ENCODE results near the gene NVL. TPM values are rescaled to one million over a fixed set of nuclear protein-coding genes. Genes with fewer than 3 reads are reported as not detected.
A peak's percentile ranks its signal among the peaks of the same experiment; 100 is the strongest.

Gene NVL
- total RNA-seq, 2 donors from 2014 or later = 16.4 to 31.0 TPM

DNA sequence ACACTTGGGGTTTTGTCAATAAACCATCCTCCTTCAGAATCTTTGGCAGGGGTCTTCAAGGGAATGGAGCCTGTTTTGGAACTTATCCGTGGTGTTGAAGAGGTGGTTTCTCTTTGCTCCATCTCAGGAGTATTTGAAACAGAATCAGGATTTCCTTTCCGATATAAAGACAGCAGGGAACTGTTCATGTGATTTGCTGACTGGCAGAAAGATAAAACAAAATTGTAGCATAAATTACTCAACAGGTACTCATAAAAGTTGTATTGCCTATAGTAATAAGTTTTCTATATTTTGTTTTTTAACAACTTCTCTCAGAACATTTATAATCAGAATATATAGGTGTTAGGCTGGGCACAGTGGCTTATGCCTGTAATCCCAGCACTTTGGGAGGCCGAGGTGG is 21.9 kb downstream of the NVL start:
- Mint-ChIP-seq H3K27ac (no peak overlapping the region), H3K36me3 (peaks cover 5 to 12% of the 10 kb centered on the region in 2 donors), H3K9me3 (no peaks in the 10 kb centered on the region)
- DNase-seq (ENCODE audit: low spot score in 2 of 2) = no peak
- no peak for ATAC-seq

DNA sequence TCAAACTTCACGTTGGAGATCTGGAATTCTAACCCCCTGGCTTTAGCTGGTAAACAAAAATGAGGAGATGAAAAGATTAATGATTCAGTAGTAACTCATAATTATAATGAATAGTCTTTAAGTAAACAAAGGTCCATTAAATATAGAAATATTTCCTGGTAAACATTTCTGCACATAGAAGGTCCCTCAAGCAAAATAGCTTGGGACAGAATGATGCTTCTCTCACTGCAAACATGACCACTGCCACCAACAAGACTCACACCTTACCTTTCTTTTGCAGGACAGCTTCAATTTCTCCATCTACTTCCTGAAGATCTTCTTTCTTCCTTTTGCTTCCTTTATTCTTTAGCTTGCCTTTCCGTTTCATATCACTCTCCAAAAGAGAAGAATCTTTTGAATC is 25.2 kb downstream of the NVL start:
- H3K9me3 Mint-ChIP-seq = no peaks in the 10 kb centered on the region
- H3K27ac Mint-ChIP-seq = no peak overlapping the region
- DNase-seq (ENCODE audit: low spot score in 2 of 2) (no peak), ATAC-seq (no peak)
- peaks cover 5 to 18% of the 10 kb centered on the region in 2 donors for H3K36me3 Mint-ChIP-seq

GRCh38 chr1:224302947-224303346 is 27.0 kb downstream of the NVL start:
- no peak for ATAC-seq
- Mint-ChIP-seq H3K9me3 (no peaks in the 10 kb centered on the region), H3K36me3 (peaks cover 5 to 18% of the 10 kb centered on the region in 2 donors), H3K27ac (no peak overlapping the region)
- DNase-seq (ENCODE audit: low spot score in 2 of 2) = no peak

DNA sequence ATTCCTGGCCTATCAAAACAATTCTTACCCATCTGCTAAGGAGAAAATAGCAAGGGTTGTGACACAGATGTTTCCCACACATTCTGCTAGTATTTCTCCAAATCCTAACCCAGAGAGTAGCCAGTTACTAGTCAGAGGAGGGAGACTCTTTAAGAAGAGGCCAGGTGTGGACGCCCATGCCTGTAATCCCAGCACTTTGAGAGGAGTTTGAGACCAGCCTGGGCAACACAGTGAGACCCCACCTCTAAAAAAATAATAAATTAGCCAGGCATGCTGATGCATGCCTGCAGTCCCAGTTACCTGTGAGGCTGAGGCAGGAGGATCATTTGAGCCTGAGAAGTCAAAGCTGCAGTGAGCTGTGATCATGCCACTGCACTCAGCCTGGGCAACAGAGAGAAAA is 28.6 kb downstream of the NVL start:
- Mint-ChIP-seq H3K9me3 (no peaks in the 10 kb centered on the region), H3K36me3 (peaks cover 5 to 12% of the 10 kb centered on the region in 2 donors), H3K27ac (no peak overlapping the region)
- ATAC-seq = no peak
- no peak for DNase-seq (ENCODE audit: low spot score in 2 of 2)

- H3K36me3 Mint-ChIP-seq = peaks cover 5 to 12% of the 10 kb centered on the region in 2 donors
- DNase-seq (ENCODE audit: low spot score in 2 of 2) = no peak
- no peaks in the 10 kb centered on the region for H3K9me3 Mint-ChIP-seq
- H3K27ac Mint-ChIP-seq = no peak overlapping the region
- no peak for ATAC-seq
Observed at GRCh38 chr1:224300346-224300745, 29.6 kb downstream of the NVL start.

DNA sequence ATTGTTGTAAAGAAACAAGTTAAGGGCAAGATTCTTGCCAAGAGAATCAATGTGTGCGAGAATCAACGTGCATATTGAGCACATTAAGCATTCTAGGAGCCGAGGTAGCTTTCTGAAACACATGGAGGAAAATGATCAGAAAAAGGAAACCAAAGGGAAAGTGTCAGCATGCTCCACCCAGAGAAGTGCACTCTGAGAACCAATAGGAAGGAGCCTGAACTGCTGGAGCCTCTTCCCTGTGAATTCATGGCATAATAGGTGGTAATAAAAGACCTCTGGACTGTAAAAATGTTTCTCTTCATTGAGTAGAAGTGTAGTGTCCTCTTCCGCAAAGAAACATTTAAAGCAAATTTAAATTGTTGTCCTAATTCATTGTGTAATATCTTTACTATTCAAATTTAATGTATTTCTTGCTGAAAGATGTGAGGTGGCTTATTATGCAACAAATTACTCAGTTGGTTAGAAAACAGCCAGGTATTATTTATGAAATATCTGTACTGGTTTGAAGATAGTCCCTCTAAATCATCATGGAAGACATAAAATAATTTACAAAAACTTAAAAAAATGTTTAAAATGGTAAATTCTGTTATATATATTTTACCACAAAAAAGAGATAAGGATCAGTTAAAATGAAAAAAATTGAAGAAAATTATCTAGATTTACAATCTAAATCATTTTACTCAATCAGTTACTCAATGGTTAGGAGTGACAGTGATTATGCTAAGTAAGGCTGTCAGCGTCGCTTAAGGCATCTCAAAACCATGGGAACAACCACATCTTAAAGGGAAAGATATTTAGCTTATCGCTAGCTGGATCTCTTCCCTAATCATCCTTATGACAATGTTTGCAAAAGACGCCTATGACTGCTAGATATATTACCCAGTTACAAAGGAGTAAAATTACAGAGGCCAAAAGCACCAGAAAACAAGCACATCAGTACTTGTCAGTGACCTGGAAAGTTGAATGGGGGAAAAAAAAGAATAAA is 31.3 kb downstream of the NVL start:
- Mint-ChIP-seq H3K36me3 (peaks cover 9% of the 10 kb centered on the region in 2 donors), H3K27ac (no peak overlapping the region)

DNA sequence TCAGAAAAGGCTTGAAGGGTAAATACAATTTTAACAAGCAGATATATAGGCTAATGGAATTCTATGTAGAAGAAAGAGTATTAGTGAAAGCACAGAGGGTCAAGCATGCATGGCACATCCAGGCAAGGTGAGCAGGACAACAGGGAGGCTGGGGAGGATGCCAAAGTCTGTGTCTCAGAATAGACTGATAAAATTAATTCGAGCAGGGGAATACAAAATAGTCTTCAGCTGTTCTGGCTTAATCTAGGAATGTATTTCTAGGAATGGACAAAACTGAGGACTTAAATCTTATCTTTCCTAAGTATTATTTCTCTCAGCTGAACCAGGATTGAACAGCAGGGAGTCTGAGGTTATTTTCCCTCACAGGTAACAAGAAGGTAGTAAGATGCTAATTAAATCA is 35.2 kb downstream of the NVL start:
- Mint-ChIP-seq H3K27ac (no peak overlapping the region), H3K36me3 (peaks cover 0 to 6% of the 10 kb centered on the region in 2 donors), H3K9me3 (no peaks in the 10 kb centered on the region)
- DNase-seq (ENCODE audit: low spot score in 2 of 2) (no peak), ATAC-seq (no peak)

More for the DNA sequence above, 31.3 kb downstream of the NVL start:
- DNase-seq (ENCODE audit: low spot score in 2 of 2) (no peak), ATAC-seq (no peak)
- no peaks in the 10 kb centered on the region for H3K9me3 Mint-ChIP-seq

- peaks cover 0 to 6% of the 10 kb centered on the region in 2 donors for H3K36me3 Mint-ChIP-seq
- no peak overlapping the region for H3K27ac Mint-ChIP-seq
- no peak for DNase-seq (ENCODE audit: low spot score in 2 of 2)
- H3K9me3 Mint-ChIP-seq = no peaks in the 10 kb centered on the region
- ATAC-seq = no peak
Observed at GRCh38 chr1:224292419-224292818, 37.6 kb downstream of the NVL start.

- Mint-ChIP-seq H3K9me3 (no peaks in the 10 kb centered on the region), H3K27ac (no peak overlapping the region), H3K36me3 (peaks cover 0 to 6% of the 10 kb centered on the region in 2 donors)
- DNase-seq (ENCODE audit: low spot score in 2 of 2) (no peak), ATAC-seq (no peak)
Observed at GRCh38 chr1:224289396-224289795, 40.6 kb downstream of the NVL start.

DNA sequence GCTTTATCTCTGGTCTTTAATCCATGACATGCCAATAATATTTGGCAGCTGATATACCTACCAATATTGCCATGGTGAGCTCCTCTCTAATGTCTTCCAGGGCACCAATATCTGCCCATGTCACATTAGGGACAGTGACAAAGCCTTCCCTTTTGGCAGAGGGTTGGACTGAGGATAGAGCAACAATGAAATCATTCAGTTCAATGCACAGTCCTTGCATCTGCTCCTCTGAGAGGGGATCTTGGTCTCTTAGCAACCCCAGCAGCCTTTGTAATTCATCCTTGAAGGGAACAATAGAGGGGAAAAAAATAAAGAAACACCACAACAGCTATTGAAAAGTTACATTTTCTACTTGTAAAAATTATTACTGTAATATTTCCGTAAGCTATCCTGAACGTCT is 42.3 kb downstream of the NVL start:
- Mint-ChIP-seq H3K9me3 (no peaks in the 10 kb centered on the region), H3K36me3 (peaks cover 0 to 5% of the 10 kb centered on the region in 2 donors), H3K27ac (no peak overlapping the region)
- DNase-seq (ENCODE audit: low spot score in 2 of 2) (no peak), ATAC-seq (no peak)

GRCh38 chr1:224282140-224282539 is 47.8 kb downstream of the NVL start:
- DNase-seq (ENCODE audit: low spot score in 2 of 2) (no peak), ATAC-seq (no peak)
- Mint-ChIP-seq H3K36me3 (peaks cover 0 to 4% of the 10 kb centered on the region in 2 donors), H3K27ac (no peak overlapping the region), H3K9me3 (no peaks in the 10 kb centered on the region)

DNA sequence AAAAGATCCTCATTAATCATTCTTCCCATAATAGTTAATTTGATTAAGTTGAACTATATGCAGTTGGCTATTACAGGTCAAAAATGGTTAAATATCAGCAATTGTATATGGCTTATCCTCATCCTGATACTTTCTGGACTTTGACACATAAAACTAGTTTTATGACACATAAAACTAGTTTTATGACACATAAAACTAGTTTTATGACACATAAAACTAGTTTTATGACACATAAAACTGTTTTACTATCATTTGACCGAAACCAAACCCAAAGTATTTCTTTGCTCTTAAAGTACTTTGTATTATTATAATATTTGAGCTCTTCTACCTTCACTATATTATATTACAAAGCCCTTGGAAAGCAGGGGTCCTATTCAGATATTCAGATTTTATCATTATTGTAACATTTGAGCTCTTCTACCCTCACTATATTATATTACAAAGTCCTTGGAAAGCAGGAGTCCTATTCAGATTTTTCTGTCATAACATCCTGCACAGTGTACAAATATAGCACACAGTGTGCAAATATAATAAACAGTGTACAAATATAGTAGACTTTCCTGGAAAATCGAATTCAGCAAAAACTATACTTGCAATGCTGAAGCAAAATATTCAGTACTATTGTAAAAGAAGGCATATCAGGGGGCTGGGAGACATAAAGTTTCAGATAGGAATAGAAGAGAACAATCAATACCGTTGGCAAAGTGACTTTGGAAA is 53.0 kb downstream of the NVL start:
- H3K9me3 Mint-ChIP-seq = no peaks in the 10 kb centered on the region
- DNase-seq (ENCODE audit: low spot score in 2 of 2) = no peak
- H3K27ac Mint-ChIP-seq = peak overlapping the region in 1 of 2 donors; percentile 24
- ATAC-seq = no peak
- H3K36me3 Mint-ChIP-seq = peaks cover 0 to 5% of the 10 kb centered on the region in 2 donors

DNA sequence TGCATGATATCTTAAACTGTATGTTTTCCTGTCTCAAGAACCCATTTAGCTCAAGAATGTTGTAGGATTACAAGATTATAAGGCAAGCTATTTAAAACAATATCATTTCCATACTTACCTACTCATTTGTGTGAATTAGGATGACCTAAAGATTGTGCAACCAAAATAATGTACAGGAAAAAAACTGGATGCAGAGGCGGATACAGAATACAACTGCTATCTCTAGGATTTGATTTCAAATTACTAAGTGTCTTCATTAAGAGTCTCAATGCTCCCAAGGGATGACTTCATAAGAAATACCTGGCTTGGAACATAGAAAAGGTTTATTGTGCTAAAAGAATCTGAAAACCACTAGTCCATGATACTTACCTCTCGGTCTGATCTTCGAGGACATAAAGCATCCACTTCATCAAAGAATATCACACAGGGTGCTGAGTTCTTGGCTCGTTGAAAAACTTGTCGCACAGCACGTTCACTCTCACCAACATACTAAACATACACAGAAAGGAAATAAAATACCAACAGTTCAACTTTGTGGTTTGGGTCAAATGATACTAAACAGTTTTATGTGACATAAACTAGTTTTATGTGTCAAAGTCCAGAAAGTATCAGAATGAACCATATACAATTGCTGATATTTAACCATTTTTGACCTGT is 54.9 kb downstream of the NVL start:
- Mint-ChIP-seq H3K27ac (no peak overlapping the region), H3K36me3 (peaks cover 0 to 5% of the 10 kb centered on the region in 2 donors), H3K9me3 (no peaks in the 10 kb centered on the region)
- ATAC-seq (no peak), DNase-seq (ENCODE audit: low spot score in 2 of 2) (no peak)

DNA sequence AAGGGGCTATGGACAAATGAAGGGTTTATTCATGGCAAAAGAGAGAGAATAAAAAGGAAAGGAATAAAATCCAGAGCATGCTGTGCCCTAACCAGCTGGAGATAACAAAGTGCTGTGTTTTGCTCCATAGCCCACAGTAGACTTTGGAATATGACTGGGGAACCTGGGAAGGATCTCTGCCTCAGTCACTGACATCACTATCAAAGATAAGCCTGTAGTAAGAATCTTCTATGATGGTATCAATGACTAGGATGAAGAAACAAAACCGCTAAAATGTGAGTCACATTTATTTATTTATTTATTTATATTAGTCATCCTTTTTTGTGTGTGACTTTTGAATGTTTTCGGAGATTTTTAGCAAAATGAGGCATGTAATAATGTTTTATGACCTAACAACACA is 56.3 kb downstream of the NVL start:
- Mint-ChIP-seq H3K36me3 (peaks cover 5% of the 10 kb centered on the region in 2 donors), H3K9me3 (no peaks in the 10 kb centered on the region), H3K27ac (no peak overlapping the region)
- DNase-seq (ENCODE audit: low spot score in 2 of 2) (no peak), ATAC-seq (no peak)

- H3K36me3 Mint-ChIP-seq = peaks cover 8 to 10% of the 10 kb centered on the region in 2 donors
- H3K9me3 Mint-ChIP-seq = no peaks in the 10 kb centered on the region
- ATAC-seq (no peak), DNase-seq (ENCODE audit: low spot score in 2 of 2) (no peak)
- H3K27ac Mint-ChIP-seq = no peak overlapping the region
Observed at GRCh38 chr1:224271106-224271505, 58.9 kb downstream of the NVL start.

DNA sequence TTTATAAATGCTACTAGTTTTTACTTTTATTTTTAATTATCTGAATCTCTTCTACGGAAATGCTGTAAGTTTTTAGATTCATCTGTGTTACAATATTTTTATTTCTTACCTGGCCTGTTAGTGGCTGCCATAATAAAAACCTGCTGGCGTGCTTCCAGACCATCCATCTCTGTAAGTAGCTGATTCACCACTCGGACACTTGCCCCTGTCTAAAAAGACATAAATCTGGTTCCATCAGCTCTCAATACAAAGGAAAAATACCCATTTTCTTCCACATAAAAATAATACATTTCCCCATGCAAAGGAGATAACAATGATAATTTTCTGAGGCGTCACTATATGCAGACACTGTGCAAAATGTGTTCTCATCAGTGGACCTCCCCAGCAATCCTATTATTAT is 62.0 kb downstream of the NVL start:
- Mint-ChIP-seq H3K9me3 (no peaks in the 10 kb centered on the region), H3K36me3 (peaks cover 6 to 17% of the 10 kb centered on the region in 2 donors)
- no peak for ATAC-seq

More for the DNA sequence above, 62.0 kb downstream of the NVL start:
- DNase-seq (ENCODE audit: low spot score in 2 of 2) = no peak
- no peak overlapping the region for H3K27ac Mint-ChIP-seq

All from activated naive CD4-positive, alpha-beta T cell treated with anti-CD3 and anti-CD28 coated beads, Interleukin-2, amount 50 U/mL, for 72 hours (primary cell).